HepG2 (cell line): ENCODE data around the gene RHBDL1. TPM values are rescaled to one million over a fixed set of nuclear protein-coding genes. Genes with fewer than 3 reads are reported as not detected.
A peak's percentile ranks its signal among the peaks of the same experiment; 100 is the strongest.

Experiments used
- DNMT1 ChIP-seq: sonication (generic); formaldehyde crosslinking; IDR thresholded peaks from 2 replicates; pipeline ENCODE4 v1.5.1; 2020; ENCODE audit warnings: mild to moderate bottlenecking, missing genetic modification reagents
- GABPA ChIP-seq, 2 experiments: IDR thresholded peaks; 2 replicates each; pipeline ENCODE4 v1.6.1; 2011 to 2016; ENCODE audit warnings: low read depth in 2 of 2, low read length in 1 of 2, missing biosample characterization in 1 of 2, missing genetic modification characterization in 1 of 2
- NR1H2 ChIP-seq: sonication (generic); formaldehyde crosslinking; IDR thresholded peaks from 2 replicates; pipeline ENCODE4 v1.8.1; 2022; ENCODE audit warnings: low read depth, missing genetic modification reagents, borderline replicate concordance
- POLR2A ChIP-seq, 2 experiments: IDR thresholded peaks; 2 replicates each; pipeline ENCODE4 v1.6.1; 2011; ENCODE audit warnings: low read depth in 2 of 2, low read length in 2 of 2, mild to moderate bottlenecking in 1 of 2, moderate library complexity in 1 of 2; ENCODE audit not compliant: insufficient read depth in 1 of 2
- RBFOX2 ChIP-seq: fragments of 200-400 bp; formaldehyde crosslinking; IDR thresholded peaks from 2 replicates; pipeline ENCODE4 v1.6.1; 2017; ENCODE audit warnings: low read depth, mild to moderate bottlenecking, low read length
- SMAD3 ChIP-seq: sonication (generic); formaldehyde crosslinking; IDR thresholded peaks from 2 replicates; pipeline ENCODE4 v1.4.0; 2020; ENCODE audit warnings: missing genetic modification reagents
- SMAD9 ChIP-seq: sonication (generic); formaldehyde crosslinking; IDR thresholded peaks from 2 replicates; pipeline ENCODE4 v1.5.1; 2020; ENCODE audit warnings: mild to moderate bottlenecking, missing genetic modification reagents
- SRSF1 ChIP-seq: fragments of 200-400 bp; formaldehyde crosslinking; optimal IDR thresholded peaks from 2 replicates; pipeline ENCODE3; 2017; ENCODE audit warnings: mild to moderate bottlenecking, low read depth, low read length, moderate library complexity
- ZBTB21 ChIP-seq: sonication (generic); formaldehyde crosslinking; IDR thresholded peaks from 2 replicates; pipeline ENCODE4 v1.4.0; 2020; ENCODE audit warnings: missing genetic modification reagents
- ZNF143 ChIP-seq: sonication (generic); formaldehyde crosslinking; IDR thresholded peaks from 2 replicates; pipeline ENCODE4 v1.4.0; 2020; ENCODE audit warnings: missing genetic modification reagents
- ZNF234 ChIP-seq: sonication (generic); formaldehyde crosslinking; conservative IDR thresholded peaks from 2 replicates; pipeline ENCODE4 v1.5.1; 2020; ENCODE audit warnings: mild to moderate bottlenecking, missing genetic modification reagents
- ZNF343 ChIP-seq: sonication (generic); formaldehyde crosslinking; IDR thresholded peaks from 2 replicates; pipeline ENCODE4 v1.4.0; 2020; ENCODE audit warnings: mild to moderate bottlenecking, missing genetic modification reagents
- ZNF569 ChIP-seq: sonication (generic); formaldehyde crosslinking; IDR thresholded peaks from 2 replicates; pipeline ENCODE4 v1.5.0; 2020; ENCODE audit warnings: mild to moderate bottlenecking, missing genetic modification reagents, moderate library complexity, borderline replicate concordance
- ZNF607 ChIP-seq: sonication (generic); formaldehyde crosslinking; IDR thresholded peaks from 2 replicates; pipeline ENCODE4 v1.5.1; 2020; ENCODE audit warnings: missing genetic modification reagents, mild to moderate bottlenecking, borderline replicate concordance
- ZNF615 ChIP-seq: sonication (generic); formaldehyde crosslinking; IDR thresholded peaks from 2 replicates; pipeline ENCODE4 v1.5.0; 2020; ENCODE audit warnings: mild to moderate bottlenecking, missing genetic modification reagents, borderline replicate concordance
- ZNF780A ChIP-seq: sonication (generic); formaldehyde crosslinking; IDR thresholded peaks from 2 replicates; pipeline ENCODE4 v1.8.0; 2022; ENCODE audit warnings: mild to moderate bottlenecking, missing genetic modification reagents, moderate library complexity
- ZSCAN29 ChIP-seq: sonication (generic); formaldehyde crosslinking; conservative IDR thresholded peaks from 2 replicates; pipeline ENCODE4 v1.4.0; 2020; ENCODE audit warnings: mild to moderate bottlenecking, missing genetic modification reagents
- polyA plus RNA-seq, 8 experiments: library from polyadenylated mRNA; depleted of rRNA in 3 of 8; stranded (reverse) in 7 of 8; unstranded in 1 of 8; fragments of >200 nt; fragmentation: Illumina TruSeq in 4 of 8; extraction: Trizol in 4 of 8; gene quantifications; 2 replicates each; pipeline versions ENCODE4 v1.2.1 to v1.2.3, GENCODE V29; 2011 to 2016; ENCODE audit warnings: low read depth in 4 of 8, missing spikeins in 1 of 8, mixed read lengths in 1 of 8; ENCODE audit not compliant: insufficient read depth in 1 of 8
- total RNA-seq, 5 experiments: library from RNA; depleted of rRNA; stranded (reverse); fragments of >200 nt; fragmentation: Illumina TruSeq; extraction: Trizol; gene quantifications; 2 replicates each; pipeline ENCODE4 v1.2.3, GENCODE V29; 2016; ENCODE audit warnings: low read depth in 1 of 5
- TF ChIP-seq, protein P1 (sequence below): sonication (generic); formaldehyde crosslinking; IDR thresholded peaks from 2 replicates; pipeline ENCODE4 v1.4.0; 2020; ENCODE audit warnings: missing genetic modification reagents, mild to moderate bottlenecking, borderline replicate concordance
- TF ChIP-seq, protein P2 (sequence below): sonication (generic); formaldehyde crosslinking; IDR thresholded peaks from 2 replicates; pipeline ENCODE4 v1.5.1; 2020; ENCODE audit warnings: missing genetic modification reagents, mild to moderate bottlenecking, borderline replicate concordance
- TF ChIP-seq, protein P3 (sequence below): sonication (generic); formaldehyde crosslinking; IDR thresholded peaks from 2 replicates; pipeline ENCODE4 v1.4.0; 2020; ENCODE audit warnings: missing genetic modification reagents, borderline replicate concordance
- TF ChIP-seq, protein P4 (sequence below): IDR thresholded peaks from 2 replicates; pipeline ENCODE4 v1.6.1; 2016; ENCODE audit warnings: mild to moderate bottlenecking

Gene RHBDL1
- total and polyA plus RNA-seq, 2 of the 13 experiments (the other 11 are each of a cell fraction or from before 2014, with no cell fraction given) = 1.8 to 3.8 TPM

DNA sequence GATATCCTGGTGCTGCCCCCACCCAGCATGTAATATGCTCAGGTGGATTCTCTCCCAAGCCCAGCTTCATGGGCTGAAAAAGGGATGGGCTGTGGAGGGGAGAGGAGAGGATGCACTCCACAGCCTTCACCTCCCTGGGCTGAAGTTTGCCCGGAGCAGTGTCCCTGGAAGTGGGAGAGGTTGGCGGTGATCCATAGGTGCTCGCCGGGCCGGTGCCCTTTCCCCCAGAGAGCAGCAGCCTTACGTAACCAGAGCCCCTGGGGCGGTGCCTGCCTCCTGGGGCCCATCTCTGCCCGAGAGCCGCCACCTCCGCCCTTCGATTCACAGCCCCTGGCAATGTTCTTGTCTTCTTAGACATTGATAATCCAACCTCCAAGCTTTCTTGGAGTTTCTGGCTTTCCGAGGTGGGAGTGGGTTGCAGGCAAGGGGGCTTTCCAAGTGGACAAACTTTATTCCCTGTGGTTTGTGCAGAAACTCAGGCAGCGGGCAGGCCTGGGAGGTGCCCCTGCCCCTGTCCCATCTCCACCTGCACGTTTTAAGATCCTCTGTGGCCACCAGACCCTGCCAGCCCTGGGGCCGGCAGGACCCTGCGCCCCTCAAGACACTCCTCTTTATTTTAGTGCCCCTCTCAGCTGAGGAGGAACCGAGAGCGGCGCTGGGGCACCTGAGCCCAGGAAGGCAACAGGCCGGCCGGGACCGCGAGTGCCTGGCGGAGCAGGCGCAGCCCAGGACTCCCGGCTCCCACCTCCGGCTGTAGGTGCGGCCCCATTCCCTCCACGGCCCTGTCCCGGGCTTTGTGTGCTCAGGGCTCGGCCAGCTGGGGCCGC, 29.4 kb upstream of the RHBDL1 start (continued):
- TF ChIP-seq, protein P1, sequence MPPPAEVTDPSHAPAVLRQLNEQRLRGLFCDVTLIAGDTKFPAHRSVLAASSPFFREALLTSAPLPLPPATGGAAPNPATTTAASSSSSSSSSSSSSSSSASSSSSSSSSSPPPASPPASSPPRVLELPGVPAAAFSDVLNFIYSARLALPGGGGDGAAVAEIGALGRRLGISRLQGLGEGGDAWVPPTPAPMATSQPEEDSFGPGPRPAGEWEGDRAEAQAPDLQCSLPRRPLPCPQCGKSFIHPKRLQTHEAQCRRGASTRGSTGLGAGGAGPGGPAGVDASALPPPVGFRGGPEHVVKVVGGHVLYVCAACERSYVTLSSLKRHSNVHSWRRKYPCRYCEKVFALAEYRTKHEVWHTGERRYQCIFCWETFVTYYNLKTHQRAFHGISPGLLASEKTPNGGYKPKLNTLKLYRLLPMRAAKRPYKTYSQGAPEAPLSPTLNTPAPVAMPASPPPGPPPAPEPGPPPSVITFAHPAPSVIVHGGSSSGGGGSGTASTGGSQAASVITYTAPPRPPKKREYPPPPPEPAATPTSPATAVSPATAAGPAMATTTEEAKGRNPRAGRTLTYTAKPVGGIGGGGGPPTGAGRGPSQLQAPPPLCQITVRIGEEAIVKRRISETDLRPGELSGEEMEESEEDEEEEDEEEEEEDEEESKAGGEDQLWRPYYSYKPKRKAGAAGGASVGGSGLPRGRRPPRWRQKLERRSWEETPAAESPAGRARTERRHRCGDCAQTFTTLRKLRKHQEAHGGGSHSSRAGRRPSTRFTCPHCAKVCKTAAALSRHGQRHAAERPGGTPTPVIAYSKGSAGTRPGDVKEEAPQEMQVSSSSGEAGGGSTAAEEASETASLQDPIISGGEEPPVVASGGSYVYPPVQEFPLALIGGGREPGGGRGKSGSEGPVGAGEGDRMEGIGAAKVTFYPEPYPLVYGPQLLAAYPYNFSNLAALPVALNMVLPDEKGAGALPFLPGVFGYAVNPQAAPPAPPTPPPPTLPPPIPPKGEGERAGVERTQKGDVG (CRISPR knock-in tag) = peak; percentile 58; the same call in 1 of the 2 replicates
- TF ChIP-seq ZNF607 (CRISPR knock-in tag) (no peak), NR1H2 (CRISPR knock-in tag) (no peak), ZSCAN29 (CRISPR knock-in tag) (no peak), ZNF569 (CRISPR knock-in tag) (no peak), SRSF1 (peak; percentile 19), ZNF234 (no peak), SMAD9 (CRISPR knock-in tag) (no peak), ZNF780A (no peak), SMAD3 (CRISPR knock-in tag) (0 out of 2 replicates have a peak, but pooled peaks have one; percentile 38), ZBTB21 (CRISPR knock-in tag) (no peak), DNMT1 (CRISPR knock-in tag) (0 out of 2 replicates have a peak, but pooled peaks have one; percentile 44), POLR2A (IDR thresholded peaks at IDR 0.05; ENCODE audit: insufficient read depth in 1 of 2, low read depth in 2 of 2, low read length in 2 of 2) (peak; percentile 45 to 61), ZNF343 (CRISPR knock-in tag) (no peak), ZNF615 (CRISPR knock-in tag) (no peak), ZNF143 (CRISPR knock-in tag) (no peak), GABPA (IDR thresholded peaks at IDR 0.05; ENCODE audit: low read depth, low read length) (no peak), GABPA (CRISPR knock-in tag; IDR thresholded peaks at IDR 0.05; ENCODE audit: low read depth) (no peak), RBFOX2 (peak; percentile 74)
- TF ChIP-seq, protein P2, sequence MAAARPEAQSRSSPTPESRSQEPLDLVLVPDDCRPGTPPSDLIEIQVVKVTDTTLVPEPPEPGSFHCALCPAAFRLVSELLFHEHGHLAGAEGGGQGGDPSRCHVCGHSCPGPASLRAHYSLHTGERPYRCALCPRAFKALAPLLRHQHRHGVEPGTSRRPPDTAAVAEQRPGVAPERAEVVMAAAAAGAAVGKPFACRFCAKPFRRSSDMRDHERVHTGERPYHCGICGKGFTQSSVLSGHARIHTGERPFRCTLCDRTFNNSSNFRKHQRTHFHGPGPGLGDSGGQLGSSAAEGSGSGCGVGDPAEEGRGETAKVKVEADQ (CRISPR knock-in tag) = no peak
- TF ChIP-seq, protein P3, sequence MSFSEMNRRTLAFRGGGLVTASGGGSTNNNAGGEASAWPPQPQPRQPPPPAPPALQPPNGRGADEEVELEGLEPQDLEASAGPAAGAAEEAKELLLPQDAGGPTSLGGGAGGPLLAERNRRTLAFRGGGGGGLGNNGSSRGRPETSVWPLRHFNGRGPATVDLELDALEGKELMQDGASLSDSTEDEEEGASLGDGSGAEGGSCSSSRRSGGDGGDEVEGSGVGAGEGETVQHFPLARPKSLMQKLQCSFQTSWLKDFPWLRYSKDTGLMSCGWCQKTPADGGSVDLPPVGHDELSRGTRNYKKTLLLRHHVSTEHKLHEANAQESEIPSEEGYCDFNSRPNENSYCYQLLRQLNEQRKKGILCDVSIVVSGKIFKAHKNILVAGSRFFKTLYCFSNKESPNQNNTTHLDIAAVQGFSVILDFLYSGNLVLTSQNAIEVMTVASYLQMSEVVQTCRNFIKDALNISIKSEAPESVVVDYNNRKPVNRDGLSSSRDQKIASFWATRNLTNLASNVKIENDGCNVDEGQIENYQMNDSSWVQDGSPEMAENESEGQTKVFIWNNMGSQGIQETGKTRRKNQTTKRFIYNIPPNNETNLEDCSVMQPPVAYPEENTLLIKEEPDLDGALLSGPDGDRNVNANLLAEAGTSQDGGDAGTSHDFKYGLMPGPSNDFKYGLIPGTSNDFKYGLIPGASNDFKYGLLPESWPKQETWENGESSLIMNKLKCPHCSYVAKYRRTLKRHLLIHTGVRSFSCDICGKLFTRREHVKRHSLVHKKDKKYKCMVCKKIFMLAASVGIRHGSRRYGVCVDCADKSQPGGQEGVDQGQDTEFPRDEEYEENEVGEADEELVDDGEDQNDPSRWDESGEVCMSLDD (CRISPR knock-in tag) = no peak
- TF ChIP-seq, protein P4, sequence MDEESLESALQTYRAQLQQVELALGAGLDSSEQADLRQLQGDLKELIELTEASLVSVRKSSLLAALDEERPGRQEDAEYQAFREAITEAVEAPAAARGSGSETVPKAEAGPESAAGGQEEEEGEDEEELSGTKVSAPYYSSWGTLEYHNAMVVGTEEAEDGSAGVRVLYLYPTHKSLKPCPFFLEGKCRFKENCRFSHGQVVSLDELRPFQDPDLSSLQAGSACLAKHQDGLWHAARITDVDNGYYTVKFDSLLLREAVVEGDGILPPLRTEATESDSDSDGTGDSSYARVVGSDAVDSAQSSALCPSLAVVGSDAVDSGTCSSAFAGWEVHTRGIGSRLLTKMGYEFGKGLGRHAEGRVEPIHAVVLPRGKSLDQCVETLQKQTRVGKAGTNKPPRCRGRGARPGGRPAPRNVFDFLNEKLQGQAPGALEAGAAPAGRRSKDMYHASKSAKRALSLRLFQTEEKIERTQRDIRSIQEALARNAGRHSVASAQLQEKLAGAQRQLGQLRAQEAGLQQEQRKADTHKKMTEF (CRISPR knock-in tag) = peak; percentile 54; the same call in 1 of the 2 replicates
